ENCODE measurements around the gene CCDC178. TPM values are rescaled to one million over a fixed set of nuclear protein-coding genes. Genes with fewer than 3 reads are reported as not detected.

The CCDC178 gene
- total RNA-seq, 4 donors from 2014 or later, result 1.2 to 2.2 (median 1.7) TPM; not detected in 1

DNA sequence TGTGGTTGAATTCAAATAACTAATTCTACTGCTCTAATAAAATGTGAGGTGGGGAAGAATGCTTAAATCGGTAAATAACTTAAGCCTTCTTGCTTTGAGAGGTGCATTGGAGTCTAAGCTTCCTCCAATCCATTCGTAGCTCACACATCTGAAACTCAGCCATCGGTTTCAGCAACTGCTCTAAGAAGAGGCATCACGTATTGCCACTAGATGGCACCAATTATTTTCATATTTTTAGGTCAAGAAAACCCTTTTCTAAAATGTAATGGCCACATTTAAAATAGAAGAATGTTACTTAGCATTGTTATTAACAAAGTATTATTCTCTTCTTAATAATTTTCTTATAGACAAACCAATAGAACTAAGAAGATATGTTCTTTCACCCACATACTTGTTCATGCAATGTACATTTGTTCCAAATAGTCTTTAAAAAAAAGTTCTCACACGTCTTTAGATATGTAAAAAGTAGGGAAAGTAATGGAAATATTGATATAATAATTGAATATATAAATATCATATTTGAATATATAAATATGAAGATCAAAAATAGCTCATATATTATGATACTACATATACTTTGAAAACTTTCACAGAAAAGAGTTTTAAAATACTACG lies 229.8 kb downstream of the CCDC178 start:
- DNase-seq (ENCODE audit: extremely low spot score), result no peak
- H3K4me3 ChIP-seq, result no peak overlapping the region
- H3K27ac ChIP-seq (replicated peaks in 1 of 4), result no peak overlapping the region
- 24% methylated on average over 6 of the region's 6 CpGs for WGBS
- no peaks in the 10 kb centered on the region for H3K36me3 ChIP-seq
- H3K27me3 ChIP-seq, result no peaks in the 10 kb centered on the region
- intact Hi-C loops (cut with DNase I), result no loop called here
- no peaks in the 10 kb centered on the region for H3K4me1 ChIP-seq
- TF ChIP-seq, protein P1, sequence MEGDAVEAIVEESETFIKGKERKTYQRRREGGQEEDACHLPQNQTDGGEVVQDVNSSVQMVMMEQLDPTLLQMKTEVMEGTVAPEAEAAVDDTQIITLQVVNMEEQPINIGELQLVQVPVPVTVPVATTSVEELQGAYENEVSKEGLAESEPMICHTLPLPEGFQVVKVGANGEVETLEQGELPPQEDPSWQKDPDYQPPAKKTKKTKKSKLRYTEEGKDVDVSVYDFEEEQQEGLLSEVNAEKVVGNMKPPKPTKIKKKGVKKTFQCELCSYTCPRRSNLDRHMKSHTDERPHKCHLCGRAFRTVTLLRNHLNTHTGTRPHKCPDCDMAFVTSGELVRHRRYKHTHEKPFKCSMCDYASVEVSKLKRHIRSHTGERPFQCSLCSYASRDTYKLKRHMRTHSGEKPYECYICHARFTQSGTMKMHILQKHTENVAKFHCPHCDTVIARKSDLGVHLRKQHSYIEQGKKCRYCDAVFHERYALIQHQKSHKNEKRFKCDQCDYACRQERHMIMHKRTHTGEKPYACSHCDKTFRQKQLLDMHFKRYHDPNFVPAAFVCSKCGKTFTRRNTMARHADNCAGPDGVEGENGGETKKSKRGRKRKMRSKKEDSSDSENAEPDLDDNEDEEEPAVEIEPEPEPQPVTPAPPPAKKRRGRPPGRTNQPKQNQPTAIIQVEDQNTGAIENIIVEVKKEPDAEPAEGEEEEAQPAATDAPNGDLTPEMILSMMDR (IDR thresholded peaks at IDR 0.05), result peak in 2 of 3 experiments; percentile 40 to 41
- TF ChIP-seq EP300 (IDR thresholded peaks at IDR 0.05), result no peak
- no peak for TF ChIP-seq POLR2A (IDR thresholded peaks at IDR 0.05; ENCODE audit: low read depth)
- TF ChIP-seq POLR2AphosphoS5 (IDR thresholded peaks at IDR 0.05), result no peak
- H3K9me3 ChIP-seq, result no peaks in the 10 kb centered on the region

- Histone ChIP-seq H3K27ac (replicated peaks in 1 of 4) (no peak overlapping the region), H3K4me3 (no peak overlapping the region), H3K9me3 (no peaks in the 10 kb centered on the region), H3K4me1 (no peaks in the 10 kb centered on the region), H3K27me3 (no peaks in the 10 kb centered on the region), H3K36me3 (no peaks in the 10 kb centered on the region)
- TF ChIP-seq EP300 (IDR thresholded peaks at IDR 0.05), result no peak
- TF ChIP-seq, protein P1 (IDR thresholded peaks at IDR 0.05), result no peak
- WGBS, result 87% methylated on average over 1 of the region's 1 CpG
- intact Hi-C loops (cut with DNase I), result no loop called here
- no peak for DNase-seq (ENCODE audit: extremely low spot score)
These were observed 234.7 kb downstream of the CCDC178 start for GRCh38 chr18:33205777-33206176.

DNA sequence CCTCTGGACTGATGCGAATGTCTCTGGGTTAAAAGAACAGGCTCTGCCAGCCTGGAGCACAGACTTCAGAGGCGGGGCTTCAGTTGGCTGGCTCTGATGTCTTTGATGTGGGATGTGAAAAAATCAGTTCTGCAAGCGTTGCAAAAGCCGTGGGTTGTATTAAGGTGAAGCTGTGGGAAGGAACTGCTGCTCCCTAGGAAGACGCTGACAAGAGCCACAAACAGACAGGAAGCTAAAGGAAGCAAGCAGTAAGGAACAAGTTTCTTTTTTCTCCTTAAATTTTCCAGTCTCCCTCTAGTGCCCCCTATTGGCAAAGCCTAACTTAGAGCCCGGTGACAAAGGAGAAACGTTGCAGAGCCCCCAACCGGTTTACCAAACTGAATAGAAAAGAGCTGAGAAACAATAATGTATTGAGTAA lies 239.0 kb downstream of the CCDC178 start:
- no peak overlapping the region for H3K4me3 ChIP-seq
- no peaks in the 10 kb centered on the region for H3K9me3 ChIP-seq
- WGBS, result 13% methylated on average over 8 of the region's 8 CpGs
- TF ChIP-seq, protein P1 (IDR thresholded peaks at IDR 0.05), result peak in 1 of 3 experiments; percentile 19
- TF ChIP-seq POLR2A (IDR thresholded peaks at IDR 0.05; ENCODE audit: low read depth), result no peak
- TF ChIP-seq POLR2AphosphoS5 (IDR thresholded peaks at IDR 0.05), result no peak
- H3K36me3 ChIP-seq, result no peaks in the 10 kb centered on the region
- intact Hi-C loops (cut with DNase I), result no loop called here
- DNase-seq (ENCODE audit: extremely low spot score), result no peak
- no peaks in the 10 kb centered on the region for H3K4me1 ChIP-seq
- H3K27ac ChIP-seq (replicated peaks in 1 of 4), result no peak overlapping the region
- no peaks in the 10 kb centered on the region for H3K27me3 ChIP-seq

- H3K27me3 ChIP-seq, result no peaks in the 10 kb centered on the region
- DNase-seq (ENCODE audit: extremely low spot score), result no peak
- intact Hi-C loops (cut with DNase I), result no loop called here
- TF ChIP-seq POLR2A (IDR thresholded peaks at IDR 0.05; ENCODE audit: low read depth) (no peak), EP300 (IDR thresholded peaks at IDR 0.05) (no peak), POLR2AphosphoS5 (IDR thresholded peaks at IDR 0.05) (no peak)
- TF ChIP-seq, protein P1 (IDR thresholded peaks at IDR 0.05), result no peak
- H3K9me3 ChIP-seq, result no peaks in the 10 kb centered on the region
- H3K27ac ChIP-seq (replicated peaks in 1 of 4), result no peak overlapping the region
- 77% methylated on average over 2 of the region's 2 CpGs for WGBS
- no peak overlapping the region for H3K4me3 ChIP-seq
- no peaks in the 10 kb centered on the region for H3K4me1 ChIP-seq
- no peaks in the 10 kb centered on the region for H3K36me3 ChIP-seq
These were observed 244.7 kb downstream of the CCDC178 start for GRCh38 chr18:33195795-33196194.

DNA sequence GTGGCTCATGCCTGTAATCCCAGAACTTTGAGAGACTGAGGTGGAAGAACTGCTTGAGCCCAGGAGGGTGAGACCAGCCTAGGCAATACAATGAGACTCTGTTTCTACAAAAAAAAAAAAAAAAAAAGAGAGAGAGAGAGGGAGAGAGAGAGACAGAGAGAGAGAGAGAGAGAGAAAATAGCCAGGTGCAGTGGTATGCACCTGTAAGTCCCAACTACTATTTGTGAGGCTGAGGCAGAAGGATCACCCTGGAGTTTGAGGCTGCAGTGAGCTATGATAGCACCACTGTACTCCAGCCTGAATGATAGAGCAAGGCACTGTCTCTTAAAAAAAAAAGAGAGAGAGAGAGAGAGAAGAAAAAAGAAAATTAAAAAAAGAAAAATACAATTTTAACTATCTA lies 245.7 kb downstream of the CCDC178 start:
- no peak overlapping the region for H3K4me3 ChIP-seq
- intact Hi-C loops (cut with DNase I), result no loop called here
- H3K27ac ChIP-seq (replicated peaks in 1 of 4), result no peak overlapping the region
- H3K36me3 ChIP-seq, result no peaks in the 10 kb centered on the region
- no peaks in the 10 kb centered on the region for H3K4me1 ChIP-seq
- H3K9me3 ChIP-seq, result no peaks in the 10 kb centered on the region
- H3K27me3 ChIP-seq, result no peaks in the 10 kb centered on the region
- no peak for DNase-seq (ENCODE audit: extremely low spot score)
- TF ChIP-seq POLR2AphosphoS5 (IDR thresholded peaks at IDR 0.05) (no peak), POLR2A (IDR thresholded peaks at IDR 0.05; ENCODE audit: low read depth) (no peak), EP300 (IDR thresholded peaks at IDR 0.05) (no peak)
- TF ChIP-seq, protein P1 (IDR thresholded peaks at IDR 0.05), result no peak

All from esophagus muscularis mucosa (tissue), 4 donors.